Parathyroid adenoma (tissue), 2 donors: ENCODE results near the gene RIMBP3C.
"Not testable (repeated sequence)": the region's sequence is repeated elsewhere in the genome, so short reads cannot be mapped to it uniquely, and the experiment has no call there.

Source experiments
- H2AFZ ChIP-seq: fragments of 300-600 bp; sonication (generic); one replicate; pipeline ENCODE4 v1.7.0; 2017; ENCODE audit warnings: antibody characterized with exemption, mild to moderate bottlenecking
- H3K27ac ChIP-seq: fragments of 300-600 bp; sonication (generic); one replicate; pipeline ENCODE4 v1.7.0; 2017
- H3K27me3 ChIP-seq: fragments of 300-600 bp; sonication (generic); one replicate; pipeline ENCODE4 v1.7.0; 2017; ENCODE audit warnings: low read length; ENCODE audit not compliant: control insufficient read depth, insufficient read depth
- H3K36me3 ChIP-seq: fragments of 300-600 bp; sonication (generic); one replicate; pipeline ENCODE4 v1.7.0; 2017; ENCODE audit warnings: low read length; ENCODE audit not compliant: control insufficient read depth, insufficient read depth
- H3K4me1 ChIP-seq: fragments of 300-600 bp; sonication (generic); one replicate; pipeline ENCODE4 v1.7.0; 2017; ENCODE audit warnings: control low read depth
- H3K4me2 ChIP-seq: fragments of 300-600 bp; sonication (generic); one replicate; pipeline ENCODE4 v1.7.0; 2017; ENCODE audit warnings: low read length
- H3K4me3 ChIP-seq: fragments of 300-600 bp; sonication (generic); one replicate; pipeline ENCODE4 v1.7.0; 2017; ENCODE audit warnings: low read depth, low read length
- H3K79me2 ChIP-seq: fragments of 300-600 bp; sonication (generic); one replicate; pipeline ENCODE4 v1.7.0; 2017; ENCODE audit warnings: control low read depth
- H3K9ac ChIP-seq: fragments of 300-600 bp; sonication (generic); one replicate; pipeline ENCODE4 v1.7.0; 2017; ENCODE audit warnings: mild to moderate bottlenecking
- H3K9me3 ChIP-seq: fragments of 300-600 bp; sonication (generic); one replicate; pipeline ENCODE4 v1.7.0; 2017; ENCODE audit warnings: low read length; ENCODE audit not compliant: control insufficient read depth
- donor health status: primary hyperparathyroidism.

RIMBP3C gene

GRCh38 chr22:21531525-21531924 is 19.7 kb downstream of the RIMBP3C start:
- H3K27ac ChIP-seq, H2AFZ ChIP-seq, H3K27me3 ChIP-seq, H3K9me3 ChIP-seq, H3K4me1 ChIP-seq, H3K4me3 ChIP-seq, H3K79me2 ChIP-seq, H3K36me3 ChIP-seq, H3K4me2 ChIP-seq, H3K9ac ChIP-seq: not testable (repeated sequence)

DNA sequence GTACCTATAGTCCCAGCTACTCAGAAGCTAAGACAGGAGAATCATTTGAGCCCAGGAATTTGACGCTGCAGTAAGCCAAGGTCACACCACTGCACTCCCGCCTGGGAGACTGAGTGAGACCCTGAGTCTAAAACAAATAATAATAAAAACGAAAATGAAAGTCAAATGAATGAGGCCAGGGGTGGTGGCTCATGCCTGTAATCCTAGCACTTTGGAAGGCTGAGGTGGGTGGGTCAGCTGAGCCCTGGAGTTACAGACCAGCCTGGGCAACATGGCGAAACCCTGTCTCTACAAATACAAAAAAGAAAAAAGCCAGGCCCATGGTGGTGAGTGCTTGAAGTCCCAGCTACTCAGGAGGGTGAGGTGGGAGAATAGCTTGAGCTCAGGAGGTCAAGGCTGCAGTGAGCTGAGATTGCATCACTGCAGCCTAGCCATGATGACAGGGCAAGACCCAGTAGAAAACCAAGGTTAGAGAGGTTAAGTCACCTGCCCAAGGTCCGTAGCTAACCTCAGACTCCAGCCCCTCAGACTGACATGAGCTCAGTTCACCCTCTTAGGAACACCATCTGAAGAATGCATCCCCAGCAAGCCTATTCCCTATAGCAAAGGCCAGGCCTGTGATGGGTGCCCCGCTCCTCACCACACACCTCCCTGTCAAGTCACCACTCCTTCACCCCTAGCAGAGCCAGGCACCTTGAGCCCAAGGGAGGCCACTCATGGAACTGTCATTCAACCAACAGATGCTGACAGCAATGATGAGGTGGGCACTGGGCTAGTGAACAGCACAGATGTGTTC is 24.4 kb downstream of the RIMBP3C start:
- not testable (repeated sequence) for H3K4me1 ChIP-seq, H2AFZ ChIP-seq, H3K36me3 ChIP-seq, H3K27me3 ChIP-seq, H3K9ac ChIP-seq, H3K4me3 ChIP-seq, H3K4me2 ChIP-seq, H3K79me2 ChIP-seq, H3K27ac ChIP-seq, H3K9me3 ChIP-seq

DNA sequence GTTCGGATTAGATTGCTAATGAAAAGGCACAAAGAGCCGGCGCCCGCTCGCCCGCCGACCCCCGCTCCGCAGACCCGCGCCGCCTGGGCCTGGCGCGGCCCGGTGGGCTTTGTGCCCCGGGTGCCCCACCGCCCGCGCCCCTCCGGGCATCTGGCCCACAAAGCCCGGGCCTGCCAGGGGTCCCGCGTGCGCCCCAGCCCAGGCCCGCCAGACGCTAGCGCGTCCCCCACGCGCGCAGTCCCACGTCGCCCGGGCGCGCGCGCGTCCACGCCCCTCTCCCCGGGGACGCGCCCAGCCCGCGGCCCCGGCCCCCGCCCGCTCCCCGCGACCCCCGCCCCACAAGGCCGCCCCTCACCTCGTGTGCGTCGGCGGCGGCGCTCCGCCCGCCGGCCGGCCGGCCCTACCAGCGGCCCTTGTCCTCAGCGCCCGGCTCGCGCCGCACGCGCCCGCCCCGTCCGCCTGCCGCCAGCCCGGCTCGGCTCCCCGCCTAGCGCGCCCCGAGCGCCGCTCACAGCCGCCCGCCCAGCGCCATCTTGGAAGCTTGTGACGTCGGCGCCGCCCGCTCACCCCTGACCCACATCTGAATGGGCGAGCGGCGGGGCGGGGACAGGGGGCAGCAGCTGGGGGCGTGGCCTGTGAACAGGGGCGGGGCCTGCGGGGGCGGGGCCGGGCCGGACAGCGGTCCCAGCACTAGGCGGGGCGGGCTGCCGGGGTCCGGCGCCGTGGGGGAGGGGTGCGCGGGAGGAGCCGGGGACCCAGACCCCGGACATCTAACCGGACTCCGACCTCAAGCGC is 34.1 kb downstream of the RIMBP3C start:
- H3K36me3 ChIP-seq, H3K9me3 ChIP-seq, H3K27me3 ChIP-seq, H3K27ac ChIP-seq, H2AFZ ChIP-seq, H3K4me2 ChIP-seq, H3K4me1 ChIP-seq, H3K79me2 ChIP-seq, H3K9ac ChIP-seq, H3K4me3 ChIP-seq: not testable (repeated sequence)

GRCh38 chr22:21516522-21516921 is 34.7 kb downstream of the RIMBP3C start:
- not testable (repeated sequence) for H3K79me2 ChIP-seq, H3K27ac ChIP-seq, H2AFZ ChIP-seq, H3K9me3 ChIP-seq, H3K9ac ChIP-seq, H3K36me3 ChIP-seq, H3K27me3 ChIP-seq, H3K4me2 ChIP-seq, H3K4me3 ChIP-seq, H3K4me1 ChIP-seq

DNA sequence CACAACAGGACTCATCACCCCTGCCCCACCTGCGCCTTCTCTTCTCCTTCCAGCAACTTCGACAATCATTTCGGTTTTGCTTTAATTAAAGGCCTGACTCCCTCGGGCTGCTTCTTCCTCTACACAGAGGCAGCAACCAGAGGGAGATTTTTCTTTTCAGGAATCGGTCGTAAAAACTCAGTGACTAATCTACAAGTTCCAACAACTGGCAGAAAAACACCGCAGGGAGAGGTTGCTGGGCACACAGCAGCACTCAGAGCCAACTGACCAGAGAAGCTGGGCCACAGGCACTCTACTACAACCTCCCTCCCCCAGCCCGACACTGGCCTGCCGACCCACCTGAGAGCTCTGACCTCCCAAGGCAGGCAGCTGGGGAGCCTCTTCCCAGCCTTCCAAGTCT is 36.0 kb downstream of the RIMBP3C start:
- H3K4me3 ChIP-seq, H3K4me2 ChIP-seq, H3K79me2 ChIP-seq, H3K9me3 ChIP-seq, H3K4me1 ChIP-seq, H3K27ac ChIP-seq, H2AFZ ChIP-seq, H3K36me3 ChIP-seq, H3K27me3 ChIP-seq, H3K9ac ChIP-seq: not testable (repeated sequence)

DNA sequence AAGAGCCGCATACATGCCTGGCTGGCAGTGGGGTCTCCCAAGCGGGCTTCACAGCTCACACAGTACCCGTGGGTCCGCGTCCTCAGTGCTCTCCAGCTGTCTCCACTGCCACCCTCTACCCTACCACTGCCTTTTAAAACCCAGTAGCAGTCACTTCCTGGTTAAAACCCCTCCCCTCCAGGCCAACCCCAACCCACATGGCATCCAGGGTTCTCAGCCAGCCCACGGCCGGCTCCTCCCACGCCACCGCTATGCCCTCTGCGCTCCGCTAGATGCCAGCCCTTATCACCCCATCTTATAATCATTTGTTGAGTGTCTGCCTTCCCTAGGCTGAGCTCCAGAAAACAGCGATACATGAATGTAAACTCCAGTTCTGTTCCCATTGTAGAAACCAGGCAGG is 37.1 kb downstream of the RIMBP3C start:
- H2AFZ ChIP-seq, H3K27me3 ChIP-seq, H3K9ac ChIP-seq, H3K27ac ChIP-seq, H3K79me2 ChIP-seq, H3K4me1 ChIP-seq, H3K9me3 ChIP-seq, H3K4me3 ChIP-seq, H3K4me2 ChIP-seq, H3K36me3 ChIP-seq: not testable (repeated sequence)

DNA sequence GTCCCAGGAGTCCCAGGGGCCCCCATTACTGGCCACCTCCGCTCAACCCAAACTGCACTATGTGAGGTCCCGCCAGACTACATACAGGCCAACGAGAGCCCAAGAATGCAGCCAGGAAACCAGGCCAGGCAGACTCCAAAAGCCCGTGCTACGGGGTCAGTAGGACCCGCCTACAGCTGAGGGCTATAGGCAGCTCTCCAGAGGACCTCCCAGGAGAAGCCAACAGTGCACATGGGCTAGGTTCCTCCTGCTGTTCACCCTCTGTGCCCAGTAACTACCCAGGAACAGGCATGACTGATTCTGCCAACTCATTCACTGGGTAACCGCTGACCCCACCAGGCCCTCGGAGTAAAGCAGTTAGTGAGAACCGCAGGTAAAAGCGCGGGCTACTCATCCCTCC is 39.2 kb downstream of the RIMBP3C start:
- H3K79me2 ChIP-seq, H3K4me3 ChIP-seq, H3K27ac ChIP-seq, H2AFZ ChIP-seq, H3K9ac ChIP-seq, H3K4me2 ChIP-seq, H3K9me3 ChIP-seq, H3K4me1 ChIP-seq, H3K36me3 ChIP-seq, H3K27me3 ChIP-seq: not testable (repeated sequence)

DNA sequence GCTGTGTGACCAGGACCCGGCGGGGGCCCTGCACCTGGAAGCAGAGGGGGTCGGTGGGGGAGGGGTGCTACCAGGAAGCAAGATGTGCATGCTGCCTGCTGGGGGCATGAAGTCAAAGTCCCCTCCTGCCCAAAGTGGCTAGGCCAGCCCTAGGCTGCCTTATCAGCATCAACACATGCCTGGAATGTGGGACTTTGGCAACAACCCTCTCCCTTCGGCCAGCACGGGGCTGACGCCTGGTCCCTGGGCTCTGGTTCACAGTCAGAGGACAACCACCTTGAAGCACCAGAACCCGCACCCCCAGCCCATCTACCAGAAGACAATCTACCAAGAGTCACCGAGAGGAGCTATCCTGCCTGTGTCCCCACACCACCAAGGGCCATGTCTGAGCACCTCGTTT is 40.9 kb downstream of the RIMBP3C start:
- not testable (repeated sequence) for H3K4me2 ChIP-seq, H3K4me3 ChIP-seq, H3K4me1 ChIP-seq, H3K27ac ChIP-seq, H3K27me3 ChIP-seq, H3K9ac ChIP-seq, H3K36me3 ChIP-seq, H2AFZ ChIP-seq, H3K9me3 ChIP-seq, H3K79me2 ChIP-seq

GRCh38 chr22:21499623-21500506 is 51.4 kb downstream of the RIMBP3C start:
- H3K4me3 ChIP-seq, H3K9me3 ChIP-seq: not testable (repeated sequence)

DNA sequence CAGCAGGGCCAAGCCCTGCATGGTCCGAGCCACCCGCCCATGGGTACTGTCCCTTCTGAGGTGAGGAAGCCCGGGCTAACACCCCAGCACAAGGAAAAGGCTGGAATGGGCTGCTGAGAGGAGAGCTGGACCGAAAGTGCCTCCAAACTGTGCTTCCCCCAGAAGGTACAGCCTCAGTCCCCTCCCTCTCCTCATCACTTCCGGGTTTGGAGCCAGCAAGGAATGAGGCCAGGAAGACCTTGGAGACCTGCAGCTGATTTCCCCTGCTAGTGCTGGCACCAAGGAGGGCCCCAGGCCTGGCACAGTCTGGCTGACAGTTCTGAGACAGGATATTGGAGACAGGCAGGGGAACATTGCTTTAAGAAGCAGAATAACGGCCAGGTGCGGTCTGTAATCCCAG is 52.8 kb downstream of the RIMBP3C start:
- not testable (repeated sequence) for H3K4me1 ChIP-seq, H3K9ac ChIP-seq, H2AFZ ChIP-seq, H3K79me2 ChIP-seq, H3K36me3 ChIP-seq, H3K4me3 ChIP-seq, H3K27ac ChIP-seq, H3K9me3 ChIP-seq, H3K4me2 ChIP-seq, H3K27me3 ChIP-seq

More at GRCh38 chr22:21499623-21500506, 51.4 kb downstream of the RIMBP3C start:
- H3K4me2 ChIP-seq, H3K36me3 ChIP-seq, H3K27ac ChIP-seq, H3K27me3 ChIP-seq, H3K9ac ChIP-seq, H2AFZ ChIP-seq, H3K4me1 ChIP-seq, H3K79me2 ChIP-seq: not testable (repeated sequence)
